NCI-H2107 (cell line): Measurements from ENCODE around the gene RANBP1.

Experiments
- DNase-seq: peaks from one replicate; lab custom pipeline; 2025; lab: John Stamatoyannopoulos, UW

RANBP1 gene

DNA sequence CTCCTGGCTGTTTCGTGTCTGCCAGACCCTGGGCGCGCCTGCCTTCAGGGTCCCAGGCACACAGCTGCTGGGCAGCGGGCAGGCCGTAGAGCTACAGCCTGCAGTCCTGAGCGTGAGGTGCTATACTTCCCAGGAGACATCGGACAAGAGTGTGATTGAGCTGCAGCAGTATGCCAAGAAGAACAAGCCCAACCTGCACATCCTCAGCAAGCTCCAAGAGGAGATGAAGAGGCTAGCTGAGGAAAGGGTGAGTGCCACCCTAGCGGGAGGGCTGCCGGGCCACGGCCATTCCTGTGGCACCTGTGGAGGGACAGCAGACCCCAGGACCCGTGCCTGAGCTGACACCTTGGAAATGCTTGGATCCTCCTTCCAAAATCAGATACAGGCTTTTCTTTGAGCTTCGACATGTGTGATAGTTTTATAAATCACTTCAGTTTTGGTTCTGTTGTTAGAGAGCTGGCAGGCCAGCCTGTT is 7.1 kb upstream of the RANBP1 start:
- no peak for DNase-seq

GRCh38 chr22:20109411-20110358 is 6.2 kb upstream of the RANBP1 start:
- no peak for DNase-seq

- no peak for DNase-seq
Measured at GRCh38 chr22:20110359-20110985, 5.4 kb upstream of the RANBP1 start.

DNA sequence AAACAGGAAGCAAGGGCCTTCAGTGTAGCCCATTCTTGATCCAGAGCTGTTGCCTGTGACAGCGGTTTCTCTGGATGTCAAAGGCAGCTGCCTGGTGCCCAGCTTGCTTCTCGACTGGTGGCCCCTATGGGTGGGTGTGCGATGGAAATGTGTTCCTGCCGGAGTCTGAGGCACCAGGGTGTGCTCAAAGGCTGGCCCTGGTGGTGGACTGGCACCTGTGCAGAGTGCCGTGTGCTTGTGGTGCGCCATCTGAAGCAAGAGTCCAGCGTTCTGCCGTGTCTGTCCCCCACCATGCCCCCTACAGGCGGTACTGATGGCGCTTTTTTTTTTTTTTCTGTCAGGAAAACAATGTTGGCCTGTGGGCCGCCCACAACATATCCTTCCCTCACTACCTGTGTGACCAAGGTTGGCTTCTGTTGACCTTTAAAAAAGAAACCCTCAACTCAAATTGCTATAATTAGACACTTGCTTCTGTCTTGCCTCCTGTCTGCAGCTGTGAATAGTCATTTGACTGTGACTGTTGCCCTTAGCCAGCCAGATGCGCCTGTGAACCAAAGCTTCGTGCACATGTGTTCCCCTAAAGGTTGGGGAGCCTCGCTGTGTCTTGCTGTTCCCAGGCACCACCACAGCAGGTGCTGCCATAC is 4.7 kb upstream of the RANBP1 start:
- no peak for DNase-seq

GRCh38 chr22:20111689-20112622 is 3.9 kb upstream of the RANBP1 start:
- DNase-seq = no peak

DNA sequence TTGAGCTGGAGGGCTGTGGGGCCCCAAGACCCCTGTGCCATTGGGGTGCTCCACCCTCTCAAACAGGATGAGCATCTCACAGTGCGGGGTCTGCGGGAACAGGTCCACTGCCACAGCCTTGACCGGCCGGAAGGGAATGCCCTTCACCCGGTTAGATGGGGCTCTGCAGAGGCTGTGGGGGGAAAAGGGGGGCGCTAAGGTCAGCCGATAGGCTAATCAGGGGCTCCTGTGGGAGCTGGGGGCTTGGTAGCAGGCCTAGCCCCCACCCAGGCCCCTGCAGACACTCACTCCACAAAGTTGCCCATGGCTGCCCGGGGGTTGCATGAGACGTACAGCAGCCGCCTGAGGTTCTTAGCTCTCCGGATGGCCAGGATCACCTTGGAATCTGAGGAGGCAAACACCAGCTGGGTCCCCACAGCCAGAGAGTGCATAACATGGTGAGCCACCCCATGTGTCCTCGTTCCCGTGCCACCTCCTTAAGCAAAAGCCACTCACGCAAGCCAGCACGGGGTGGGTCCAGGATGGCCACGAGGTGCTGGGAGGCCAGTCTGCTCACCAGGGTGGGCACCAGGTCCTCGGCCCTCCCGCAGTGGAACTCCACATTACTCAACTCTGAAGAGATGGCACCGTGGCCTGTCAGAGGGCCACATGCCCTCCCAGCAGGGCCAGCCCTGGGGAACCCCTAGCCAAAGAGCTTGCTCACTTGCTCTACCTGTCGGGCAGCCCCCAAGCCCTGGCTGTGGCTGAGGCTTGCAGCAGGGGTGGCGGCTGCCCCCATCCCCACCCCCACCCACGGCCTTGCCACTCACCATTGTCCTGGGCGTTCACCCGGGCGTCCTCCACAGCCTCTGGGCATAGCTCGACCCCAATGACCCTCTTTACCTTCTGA is 3.0 kb upstream of the RANBP1 start:
- DNase-seq = no peak

DNA sequence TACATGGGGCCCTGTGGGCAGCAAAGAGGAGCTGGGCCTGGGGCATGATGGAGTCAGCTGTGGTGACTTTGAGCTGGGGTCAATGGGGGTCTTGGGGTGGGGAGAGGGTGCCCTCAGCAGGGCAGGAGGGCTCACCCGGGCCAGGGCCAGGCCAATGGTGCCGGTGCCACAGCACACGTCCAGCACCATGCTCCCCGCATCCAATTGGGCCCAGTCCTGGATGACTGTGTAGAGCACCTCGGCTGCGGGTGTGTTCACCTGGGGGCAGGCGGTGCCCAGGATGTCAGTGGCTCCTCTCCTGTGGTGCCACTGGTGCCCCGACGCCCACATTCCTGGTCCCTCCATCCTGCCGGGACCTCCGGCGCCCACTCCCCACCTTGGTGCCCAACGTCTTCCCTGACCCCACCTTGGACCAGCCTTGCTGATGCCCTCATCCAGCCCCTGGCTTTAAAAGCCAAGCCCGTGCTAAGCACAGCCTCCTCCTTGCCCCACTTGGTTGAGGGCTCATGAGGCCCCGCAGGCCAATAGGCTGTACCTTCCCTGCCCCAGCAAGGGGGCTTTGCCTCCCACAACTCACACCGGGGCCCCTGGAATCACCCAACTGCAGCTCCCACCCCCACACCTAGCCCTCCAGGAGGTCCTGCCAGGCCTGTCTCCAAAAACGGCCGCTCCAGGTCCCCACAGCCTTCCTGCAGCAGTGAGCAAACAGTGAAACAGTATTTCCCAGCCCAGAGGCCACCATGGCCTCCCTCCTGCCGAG is 2.2 kb upstream of the RANBP1 start:
- DNase-seq = no peak

DNA sequence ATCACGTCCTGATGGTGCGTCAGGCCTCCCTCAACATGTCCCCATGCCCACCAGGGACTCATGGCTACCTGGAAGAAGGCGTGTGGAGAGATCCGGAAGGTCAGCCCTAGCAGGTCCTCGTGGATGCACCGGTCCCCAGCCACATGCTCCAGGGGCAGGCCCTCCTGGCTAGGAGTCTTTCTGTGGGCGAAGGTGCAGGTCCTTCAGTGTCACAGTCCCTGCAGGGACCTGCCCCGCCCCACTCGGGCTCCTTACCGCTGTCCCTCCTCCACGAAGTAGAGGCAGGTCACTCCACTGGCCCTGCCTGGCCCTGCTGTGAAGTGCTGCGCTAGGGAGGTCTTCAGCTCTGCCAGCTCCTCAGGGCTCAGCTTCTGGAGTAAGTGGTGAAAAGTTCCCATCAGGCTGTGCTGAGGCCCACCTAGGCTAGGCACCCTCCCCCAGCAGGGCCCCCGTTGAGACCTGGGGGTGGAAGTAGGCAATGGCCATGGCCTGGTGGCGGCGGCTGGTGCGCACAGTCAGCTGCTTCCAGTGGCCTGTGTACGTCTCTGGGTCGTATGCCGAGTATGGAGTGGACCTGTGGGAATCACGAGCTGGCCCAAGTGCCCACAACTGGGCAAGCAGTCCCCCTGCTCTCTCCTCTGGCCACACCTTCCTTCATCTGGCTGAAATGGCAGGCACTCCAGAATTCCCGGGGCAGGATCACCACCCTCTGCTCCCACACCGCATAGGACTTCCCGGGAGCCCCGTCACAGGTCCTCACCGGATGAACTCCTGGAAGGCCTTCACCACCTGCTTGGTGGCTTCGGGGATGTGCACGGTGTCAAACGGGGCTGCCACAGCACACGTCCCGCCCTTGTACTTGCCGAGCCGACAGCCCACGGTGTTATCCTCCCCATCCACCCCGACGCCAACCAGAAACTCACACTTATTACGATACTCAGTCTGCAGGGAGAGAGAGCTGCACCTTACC is 1.1 kb upstream of the RANBP1 start:
- DNase-seq = no peak

- no peak for DNase-seq
Measured at GRCh38 chr22:20116376-20116950, 559 bp downstream of the RANBP1 start.

- DNase-seq = peak; percentile 80
Measured at GRCh38 chr22:20116951-20117632, 1.2 kb downstream of the RANBP1 start, which contains the start of gene TRMT2A. TSS of gene TRMT2A (minus strand) at chr22:20117226. CDS start at chr22:20116906, 320 bp downstream.

DNA sequence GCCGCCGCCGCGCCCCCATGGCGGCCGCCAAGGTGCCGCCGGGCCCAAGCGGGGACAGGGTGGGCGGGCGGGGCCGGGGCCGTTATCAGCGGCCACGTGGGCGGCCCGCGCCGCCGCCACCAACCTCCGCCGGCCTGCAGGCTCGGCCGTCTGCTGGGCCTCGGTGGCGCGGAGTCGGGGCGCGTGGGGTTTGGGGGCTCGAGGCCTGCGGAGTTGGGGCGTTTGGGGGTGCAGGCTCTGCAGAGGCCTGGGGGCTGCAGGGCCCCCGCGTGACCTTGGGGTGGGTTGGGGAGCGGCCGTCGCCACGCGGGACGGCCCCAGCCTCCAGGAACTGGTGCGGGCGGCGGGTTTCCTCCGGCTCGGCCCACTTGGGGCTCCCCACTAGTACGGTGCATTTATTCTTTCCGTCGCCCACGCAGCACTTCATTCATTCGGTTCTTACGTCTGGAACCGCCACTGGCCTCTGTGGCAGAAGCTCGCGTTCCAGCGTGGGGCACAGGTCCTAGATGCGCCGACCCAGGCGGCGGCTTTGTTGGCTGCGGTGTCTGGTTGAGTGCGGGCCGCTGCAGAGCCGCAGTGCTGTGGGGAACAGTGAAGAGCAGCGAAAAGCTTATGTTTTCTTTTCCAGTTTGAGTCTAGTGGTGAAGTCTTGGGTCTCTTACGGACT is 1.9 kb downstream of the RANBP1 start:
- DNase-seq = no peak

- DNase-seq = no peak
Measured at GRCh38 chr22:20118300-20119020, 2.6 kb downstream of the RANBP1 start.

- no peak for DNase-seq
Measured at GRCh38 chr22:20121856-20122415, 6.0 kb downstream of the RANBP1 start.

DNA sequence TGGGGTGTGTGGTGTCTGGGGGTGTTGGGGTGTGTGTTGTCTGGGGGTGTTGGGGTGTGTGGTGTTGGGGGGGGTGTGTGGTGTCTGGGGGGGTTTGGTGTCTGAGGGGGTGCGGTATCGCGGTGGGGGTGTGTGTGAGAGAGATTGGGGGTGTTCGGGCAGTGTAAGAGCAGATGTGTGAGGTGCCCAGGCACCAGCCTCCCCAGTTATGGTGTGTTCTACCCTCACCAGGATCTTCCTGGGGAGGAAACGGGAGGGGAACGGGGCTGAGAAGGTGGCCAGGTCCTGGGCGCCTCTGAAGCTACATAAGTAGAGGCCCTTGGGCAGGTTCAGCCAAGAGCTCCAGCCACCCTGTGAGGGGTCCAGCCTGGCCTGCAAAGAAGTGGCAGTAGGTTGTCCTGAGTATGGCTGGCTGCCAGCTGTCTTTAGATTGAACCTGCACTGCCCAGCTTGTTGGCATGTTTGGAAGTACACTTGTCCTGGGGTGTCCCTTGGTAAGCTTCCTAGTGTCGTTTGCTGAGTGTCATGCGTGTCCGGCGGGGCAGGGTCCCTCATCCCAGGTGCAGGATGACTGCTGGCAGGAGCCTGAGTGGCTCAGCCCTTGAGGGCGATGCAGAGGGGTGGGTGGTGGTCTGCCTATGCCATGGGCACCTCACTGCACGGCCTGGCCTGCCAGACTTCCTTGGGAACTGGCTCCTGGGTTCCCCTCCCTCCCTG is 7.6 kb downstream of the RANBP1 start:
- DNase-seq = no peak

GRCh38 chr22:20124083-20124787 is 8.3 kb downstream of the RANBP1 start:
- no peak for DNase-seq
